Measurements from ENCODE around the gene TMEM161A. TPM values are rescaled to one million over a fixed set of nuclear protein-coding genes. Genes with fewer than 3 reads are reported as not detected.

Gene TMEM161A
- total and polyA plus RNA-seq, 2 of the 13 experiments (the other 11 are each of a cell fraction or from before 2014, with no cell fraction given) = 25.9 to 31.4 TPM

GRCh38 chr19:19146865-19147264 lies 8.6 kb upstream of the TMEM161A start:
- WGBS (ENCODE audit: low lambda C conversion rate) = 100% methylated on average over 4 of the region's 7 CpGs
- intact Hi-C loops (cut with micrococcal nuclease; ENCODE audit: unreplicated experiment) = loop anchor here (1.0 kb wide), 1 partner anchor 28 kb away; no protein-coding TSS in a partner anchor
- Histone ChIP-seq H3K9ac (ENCODE audit: insufficient read depth, low read depth, low read length) (no peak overlapping the region), H3K4me2 (ENCODE audit: low read depth, low read length) (no peak overlapping the region), H3K79me2 (ENCODE audit: insufficient read depth, low read length) (no peaks in the 10 kb centered on the region), H3K27me3 (ENCODE audit: control insufficient read depth in 1 of 2, insufficient read depth in 2 of 2, low read length in 2 of 2) (no peaks in the 10 kb centered on the region), H3K27ac (ENCODE audit: extremely low read length, insufficient read depth, low read length) (no peak overlapping the region), H3K9me3 (ENCODE audit: low read length) (no peaks in the 10 kb centered on the region), H3K4me1 (ENCODE audit: insufficient read depth, low read length) (no peaks in the 10 kb centered on the region), H3K36me3 (replicated peaks in 1 of 2; ENCODE audit: control insufficient read depth in 1 of 2, insufficient read depth in 2 of 2, low read length in 2 of 2) (peaks cover 2 to 11% of the 10 kb centered on the region in 2 experiments; a peak in 3 of 5 replicates), H4K20me1 (ENCODE audit: insufficient read depth, low read length) (no peaks in the 10 kb centered on the region), H3K4me3 (replicated peaks in 1 of 3; ENCODE audit: insufficient read depth in 1 of 3, low read depth in 2 of 3, low read length in 3 of 3) (no peak overlapping the region), H2AFZ (ENCODE audit: low read length) (no peak overlapping the region)
- ChIA-PET POLR2A (no interaction called here), CTCF (ENCODE audit: low intra/inter-chr PET ratio, low total read pairs) (interaction anchor here (5.0 kb wide), 1 partner anchor 28 kb away, joined by 88 read pairs; no protein-coding TSS in a partner anchor)
- BruUV-seq (replicated peaks) = no TSS peak
- FAIRE-seq (no peak), ATAC-seq (no peak), DNase-seq (ENCODE audit: low spot score) (no peak)
- in situ Hi-C loops (cut with HindIII; ENCODE audit: extremely low pct_ligation_motif_present, low pct_unique_long_range_greater_than_20kb) = no loop called here
- TF ChIP-seq ZNF30 (CRISPR knock-in tag; IDR thresholded peaks at IDR 0.05) (no peak), ZNF441 (CRISPR knock-in tag; IDR thresholded peaks at IDR 0.05; ENCODE audit: borderline replicate concordance) (no peak), PAXIP1 (CRISPR knock-in tag; conservative IDR thresholded peaks at IDR 0.05) (no peak), MYC (CRISPR knock-in tag; IDR thresholded peaks at IDR 0.05; ENCODE audit: borderline replicate concordance) (no peak), SIN3B (IDR thresholded peaks at IDR 0.05; ENCODE audit: low read length) (no peak), ZNF619 (CRISPR knock-in tag; IDR thresholded peaks at IDR 0.05) (no peak), POGZ (CRISPR knock-in tag; IDR thresholded peaks at IDR 0.05) (no peak)
